K562 (cell line): Measurements from ENCODE around the gene IPO7. TPM values are rescaled to one million over a fixed set of nuclear protein-coding genes. Genes with fewer than 3 reads are reported as not detected.
A peak's percentile ranks its signal among the peaks of the same experiment; 100 is the strongest.

Experiments
- ILF3 ChIP-seq: fragments of 450-650 bp; IDR thresholded peaks from 2 replicates; pipeline ENCODE4 v1.6.1; 2018; ENCODE audit warnings: antibody characterized with exemption, mild to moderate bottlenecking, moderate library complexity, borderline replicate concordance
- JUN ChIP-seq, 2 experiments: sonication (generic) in 1 of 2; formaldehyde crosslinking in 1 of 2; IDR thresholded peaks; 2 replicates each; pipeline versions ENCODE4 v1.6.1 to v1.8.0; 2012 to 2022; ENCODE audit warnings: borderline replicate concordance in 2 of 2, mild to moderate bottlenecking in 2 of 2, improper control_type of control experiment in 1 of 2, low read depth in 1 of 2, low read length in 1 of 2, missing genetic modification reagents in 1 of 2
- KDM2B ChIP-seq: fragments of 250-450 bp; sonication (Bioruptor Pico); IDR thresholded peaks from 2 replicates; pipeline ENCODE4 v1.8.0; 2021; ENCODE audit warnings: mild to moderate bottlenecking, moderate library complexity
- MBD2 ChIP-seq: sonication (generic); IDR thresholded peaks from 2 replicates; pipeline ENCODE4 v1.6.1; 2016; ENCODE audit warnings: low read depth, borderline replicate concordance
- NFRKB ChIP-seq: fragments of 450-650 bp; IDR thresholded peaks from 2 replicates; pipeline ENCODE4 v1.6.1; 2016; ENCODE audit warnings: low read depth
- PHF21A ChIP-seq: fragments of 450-650 bp; IDR thresholded peaks from 2 replicates; pipeline ENCODE4 v1.6.1; 2017; ENCODE audit warnings: low read depth, borderline replicate concordance
- PHF8 ChIP-seq: fragments of 200-600 bp; sonication (generic); IDR thresholded peaks from 2 replicates; pipeline ENCODE4 v1.6.1; 2012; ENCODE audit warnings: mixed run types, mild to moderate bottlenecking, inconsistent platforms, low read length, moderate library complexity, borderline replicate concordance
- PRMT5 ChIP-seq: sonication (generic); formaldehyde crosslinking; IDR thresholded peaks from 2 replicates; pipeline ENCODE4 v1.5.0; 2020; ENCODE audit warnings: missing genetic modification reagents
- THRAP3 ChIP-seq: fragments of 450-650 bp; IDR thresholded peaks from 2 replicates; pipeline ENCODE4 v1.6.1; 2016; ENCODE audit warnings: mild to moderate bottlenecking, inconsistent platforms, borderline replicate concordance
- ZFX ChIP-seq: sonication (generic); formaldehyde crosslinking; IDR thresholded peaks from 2 replicates; pipeline ENCODE4 v1.8.0; 2022; ENCODE audit warnings: mild to moderate bottlenecking, missing genetic modification reagents, moderate library complexity
- ZNF431 ChIP-seq: sonication (generic); formaldehyde crosslinking; IDR thresholded peaks from 2 replicates; pipeline ENCODE4 v1.8.0; 2022; ENCODE audit warnings: mild to moderate bottlenecking, missing genetic modification reagents
- polyA plus RNA-seq, 8 experiments: library from polyadenylated mRNA; depleted of rRNA in 4 of 8; stranded (reverse) in 5 of 8; unstranded in 3 of 8; fragments of >200 nt; fragmentation: Nextera tagmentation in 2 of 8; fragmentation: Illumina TruSeq in 1 of 8; extraction: Ambion mirVana in 2 of 8; extraction: Trizol in 1 of 8; gene quantifications; 2 replicates each; pipeline versions ENCODE4 v1.2.1 to v1.2.3, GENCODE V29; 2011 to 2014; ENCODE audit warnings: inconsistent platforms in 1 of 8, missing spikeins in 1 of 8
- total RNA-seq, 7 experiments: library from RNA; depleted of rRNA in 6 of 7; stranded (reverse); fragments of >200 nt in 6 of 7; fragmentation: Illumina TruSeq in 2 of 7; extraction: Trizol in 2 of 7; gene quantifications; 2 replicates each; pipeline versions ENCODE4 v1.2.1 to v1.2.3, GENCODE V29; 2011 to 2021; ENCODE audit warnings: low replicate concordance in 1 of 7
- TF ChIP-seq, protein P1 (sequence below), 2 experiments: fragments of 450-650 bp in 1 of 2; sonication (generic) in 1 of 2; formaldehyde crosslinking in 1 of 2; IDR thresholded peaks; 2 replicates each; pipeline versions ENCODE4 v1.7.1 to v1.9.0; 2016 to 2022; ENCODE audit warnings: inconsistent platforms in 1 of 2, mild to moderate bottlenecking in 1 of 2, missing genetic modification reagents in 1 of 2
- TF ChIP-seq, protein P2 (sequence below): sonication (generic); formaldehyde crosslinking; IDR thresholded peaks from 2 replicates; pipeline ENCODE4 v1.8.0; 2022; ENCODE audit warnings: mild to moderate bottlenecking, missing genetic modification reagents
- TF ChIP-seq, protein P3 (sequence below): sonication (generic); formaldehyde crosslinking; IDR thresholded peaks from 2 replicates; pipeline ENCODE4 v1.9.0; 2022; ENCODE audit warnings: mild to moderate bottlenecking, missing genetic modification reagents

IPO7 gene
- total and polyA plus RNA-seq, 9 of the 15 experiments (the other 6 are each of a cell fraction or from before 2014, with no cell fraction given), result 23.6 to 138 (median 110) TPM

DNA sequence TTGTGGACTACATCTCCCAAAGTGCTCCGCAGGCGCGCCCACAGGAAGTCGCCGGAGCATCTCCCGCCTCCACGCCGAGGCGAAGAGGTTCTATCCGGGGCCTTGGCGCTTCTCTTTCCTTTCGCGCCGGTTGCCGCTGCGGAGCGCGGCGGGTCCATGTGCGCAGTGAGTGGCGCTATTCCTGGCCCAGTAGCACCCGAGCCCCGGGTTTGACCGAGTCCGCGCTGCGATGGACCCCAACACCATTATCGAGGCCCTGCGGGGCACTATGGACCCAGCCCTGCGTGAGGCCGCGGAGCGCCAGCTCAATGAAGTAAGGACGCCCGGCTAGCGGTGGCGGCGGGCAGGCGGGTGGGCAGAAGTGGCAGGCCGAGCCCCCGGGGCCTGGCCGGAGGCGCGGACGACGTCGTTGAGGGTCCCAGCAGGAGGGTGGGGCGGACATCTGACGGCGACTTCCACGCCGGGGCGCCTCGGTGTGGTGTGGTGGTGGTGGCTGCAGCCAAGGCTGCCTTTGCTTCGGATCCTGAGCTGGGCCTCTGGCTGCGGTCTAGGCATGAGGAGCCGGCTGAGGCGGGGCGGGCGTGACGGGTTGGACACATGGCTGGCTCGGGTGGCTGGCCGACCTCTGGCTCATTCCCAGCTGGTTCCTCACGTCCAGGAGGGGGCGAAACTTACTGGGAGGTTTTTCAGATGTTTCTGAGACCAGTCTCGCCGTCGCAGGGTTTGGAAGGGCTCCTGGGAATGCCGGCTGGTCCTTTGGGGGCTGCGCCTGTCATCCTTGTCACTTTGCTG is at the start of gene IPO7 (continued):
- TF ChIP-seq, protein P1, sequence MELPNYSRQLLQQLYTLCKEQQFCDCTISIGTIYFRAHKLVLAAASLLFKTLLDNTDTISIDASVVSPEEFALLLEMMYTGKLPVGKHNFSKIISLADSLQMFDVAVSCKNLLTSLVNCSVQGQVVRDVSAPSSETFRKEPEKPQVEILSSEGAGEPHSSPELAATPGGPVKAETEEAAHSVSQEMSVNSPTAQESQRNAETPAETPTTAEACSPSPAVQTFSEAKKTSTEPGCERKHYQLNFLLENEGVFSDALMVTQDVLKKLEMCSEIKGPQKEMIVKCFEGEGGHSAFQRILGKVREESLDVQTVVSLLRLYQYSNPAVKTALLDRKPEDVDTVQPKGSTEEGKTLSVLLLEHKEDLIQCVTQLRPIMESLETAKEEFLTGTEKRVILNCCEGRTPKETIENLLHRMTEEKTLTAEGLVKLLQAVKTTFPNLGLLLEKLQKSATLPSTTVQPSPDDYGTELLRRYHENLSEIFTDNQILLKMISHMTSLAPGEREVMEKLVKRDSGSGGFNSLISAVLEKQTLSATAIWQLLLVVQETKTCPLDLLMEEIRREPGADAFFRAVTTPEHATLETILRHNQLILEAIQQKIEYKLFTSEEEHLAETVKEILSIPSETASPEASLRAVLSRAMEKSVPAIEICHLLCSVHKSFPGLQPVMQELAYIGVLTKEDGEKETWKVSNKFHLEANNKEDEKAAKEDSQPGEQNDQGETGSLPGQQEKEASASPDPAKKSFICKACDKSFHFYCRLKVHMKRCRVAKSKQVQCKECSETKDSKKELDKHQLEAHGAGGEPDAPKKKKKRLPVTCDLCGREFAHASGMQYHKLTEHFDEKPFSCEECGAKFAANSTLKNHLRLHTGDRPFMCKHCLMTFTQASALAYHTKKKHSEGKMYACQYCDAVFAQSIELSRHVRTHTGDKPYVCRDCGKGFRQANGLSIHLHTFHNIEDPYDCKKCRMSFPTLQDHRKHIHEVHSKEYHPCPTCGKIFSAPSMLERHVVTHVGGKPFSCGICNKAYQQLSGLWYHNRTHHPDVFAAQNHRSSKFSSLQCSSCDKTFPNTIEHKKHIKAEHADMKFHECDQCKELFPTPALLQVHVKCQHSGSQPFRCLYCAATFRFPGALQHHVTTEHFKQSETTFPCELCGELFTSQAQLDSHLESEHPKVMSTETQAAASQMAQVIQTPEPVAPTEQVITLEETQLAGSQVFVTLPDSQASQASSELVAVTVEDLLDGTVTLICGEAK (IDR thresholded peaks at IDR 0.05), result peak; percentile 96
- TF ChIP-seq, protein P1 (CRISPR knock-in tag; IDR thresholded peaks at IDR 0.05), result no peak
- TF ChIP-seq KDM2B (CRISPR knock-in tag) (0 out of 2 replicates have a peak, but pooled peaks have one; percentile 13), JUN (IDR thresholded peaks at IDR 0.05; ENCODE audit: borderline replicate concordance, low read depth, low read length) (peak; percentile 55; the same call in 1 of the 2 replicates), JUN (CRISPR knock-in tag; IDR thresholded peaks at IDR 0.05; ENCODE audit: borderline replicate concordance) (no peak), ZFX (CRISPR knock-in tag) (peak; percentile 97), THRAP3 (no peak), ILF3 (no peak), MBD2 (peak; percentile 66; the same call in 1 of the 2 replicates), ZNF431 (CRISPR knock-in tag) (no peak), PRMT5 (CRISPR knock-in tag) (0 out of 2 replicates have a peak, but pooled peaks have one; percentile 33), NFRKB (0 out of 2 replicates have a peak, but pooled peaks have one; percentile 57), PHF21A (no peak), PHF8 (peak; percentile 97)
- TF ChIP-seq, protein P2, sequence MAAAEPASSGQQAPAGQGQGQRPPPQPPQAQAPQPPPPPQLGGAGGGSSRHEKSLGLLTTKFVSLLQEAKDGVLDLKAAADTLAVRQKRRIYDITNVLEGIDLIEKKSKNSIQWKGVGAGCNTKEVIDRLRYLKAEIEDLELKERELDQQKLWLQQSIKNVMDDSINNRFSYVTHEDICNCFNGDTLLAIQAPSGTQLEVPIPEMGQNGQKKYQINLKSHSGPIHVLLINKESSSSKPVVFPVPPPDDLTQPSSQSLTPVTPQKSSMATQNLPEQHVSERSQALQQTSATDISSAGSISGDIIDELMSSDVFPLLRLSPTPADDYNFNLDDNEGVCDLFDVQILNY (CRISPR knock-in tag), result 0 out of 2 replicates have a peak, but pooled peaks have one; percentile 51
- TF ChIP-seq, protein P3, sequence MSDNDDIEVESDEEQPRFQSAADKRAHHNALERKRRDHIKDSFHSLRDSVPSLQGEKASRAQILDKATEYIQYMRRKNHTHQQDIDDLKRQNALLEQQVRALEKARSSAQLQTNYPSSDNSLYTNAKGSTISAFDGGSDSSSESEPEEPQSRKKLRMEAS (CRISPR knock-in tag), result peak; percentile 93
